EH (cell line): Measurements from ENCODE around the gene SFT2D3.

Source experiments
- DNase-seq: peaks from one replicate; pipeline ENCODE4 v3.0.0-alpha.2; 2015; ENCODE audit warnings: low read depth

Gene SFT2D3

DNA sequence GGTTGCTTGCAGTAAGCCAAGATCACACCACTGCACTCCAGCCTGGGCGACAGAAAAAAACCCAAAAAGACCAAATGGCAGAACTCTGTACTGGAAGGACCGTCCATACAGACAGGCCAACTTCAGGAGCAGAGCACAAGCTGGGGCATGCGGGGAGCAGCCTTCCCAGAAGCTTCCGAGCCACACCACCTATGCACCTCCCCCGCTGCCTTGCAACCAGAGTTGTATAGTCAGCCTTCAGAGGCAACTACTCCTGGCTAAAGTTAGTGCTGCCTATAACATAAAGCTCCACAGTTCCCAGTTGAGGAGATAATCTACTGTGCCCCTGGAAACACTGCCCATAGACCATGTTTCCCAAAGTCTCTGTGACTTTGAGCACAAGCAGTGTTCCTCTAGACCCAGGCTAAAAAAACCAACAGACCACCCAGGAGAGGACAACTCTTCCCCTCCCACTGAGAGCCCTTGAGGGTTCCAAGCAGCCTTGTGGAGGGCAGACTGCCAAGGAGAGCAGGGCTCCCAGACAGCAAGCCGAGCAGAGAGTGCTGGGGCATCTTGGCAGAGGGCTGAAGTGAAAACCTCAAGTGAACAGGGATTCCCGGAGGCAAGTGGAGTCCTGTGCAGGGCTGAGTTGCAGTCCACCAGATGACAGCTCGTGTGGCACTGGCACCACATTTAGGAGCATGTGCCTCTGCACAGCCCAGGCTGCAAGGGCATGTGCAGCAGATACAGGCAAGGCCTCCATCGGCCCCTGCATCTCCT lies 6.8 kb downstream of the SFT2D3 start:
- DNase-seq: peak; percentile 26

DNA sequence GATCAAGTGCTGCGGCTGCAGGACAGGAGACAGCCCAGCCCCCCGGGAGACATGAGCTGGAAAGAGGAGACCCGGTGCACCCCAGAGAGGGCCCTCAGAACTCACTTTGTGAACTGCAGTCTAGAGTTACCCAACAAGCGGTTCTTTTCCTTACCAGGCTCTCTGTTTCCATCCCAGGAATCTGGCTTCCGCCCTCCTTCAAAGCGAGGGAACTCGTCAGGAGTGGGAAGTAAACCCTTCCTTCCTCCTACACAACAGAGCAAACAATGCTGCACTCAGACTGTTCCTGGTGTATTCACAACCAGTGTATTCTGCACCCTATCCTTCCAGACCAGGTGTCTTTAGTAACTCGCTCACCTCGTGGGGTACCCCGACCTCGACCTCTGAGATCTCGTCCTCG lies 8.0 kb downstream of the SFT2D3 start:
- DNase-seq: no peak

DNA sequence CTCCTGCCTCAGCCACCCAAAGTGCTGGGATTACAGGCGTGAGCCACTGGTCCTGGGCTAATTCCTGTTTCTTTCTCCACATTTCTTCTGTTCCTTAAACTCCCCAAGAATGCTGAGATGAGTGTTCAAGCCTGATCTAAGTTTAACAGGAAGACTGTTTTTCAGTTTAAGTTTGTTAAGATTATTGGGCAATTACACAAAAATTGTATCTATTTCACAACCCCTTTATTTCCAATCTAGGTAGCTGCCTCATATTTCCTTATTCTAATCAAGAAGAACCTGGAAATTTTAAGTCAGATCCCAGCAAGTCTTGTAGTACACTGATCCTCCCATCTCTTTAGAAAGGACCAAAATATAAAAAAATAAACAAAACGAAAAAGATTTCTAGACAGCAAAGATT lies 11.7 kb downstream of the SFT2D3 start:
- DNase-seq: no peak

DNA sequence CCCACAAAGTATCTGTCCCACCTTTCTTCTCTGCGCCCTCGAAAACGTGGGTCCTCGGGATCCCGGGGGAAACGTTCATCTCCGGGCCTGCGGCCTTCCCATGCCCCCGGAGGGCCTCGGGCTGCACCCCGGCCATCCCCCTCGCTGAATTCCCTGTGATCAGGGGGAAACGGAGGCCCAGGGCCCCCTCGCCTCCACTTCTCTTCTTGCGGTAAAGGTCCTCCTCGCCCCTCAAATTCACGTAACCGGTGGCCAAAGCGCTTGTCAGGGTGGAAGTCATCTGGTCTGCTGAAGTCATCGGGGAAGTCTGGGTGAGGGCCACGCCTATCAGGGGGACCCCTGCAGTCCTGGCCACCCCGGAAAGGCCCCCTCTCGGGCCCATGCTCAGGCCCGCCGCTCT lies 12.3 kb downstream of the SFT2D3 start:
- DNase-seq: no peak

DNA sequence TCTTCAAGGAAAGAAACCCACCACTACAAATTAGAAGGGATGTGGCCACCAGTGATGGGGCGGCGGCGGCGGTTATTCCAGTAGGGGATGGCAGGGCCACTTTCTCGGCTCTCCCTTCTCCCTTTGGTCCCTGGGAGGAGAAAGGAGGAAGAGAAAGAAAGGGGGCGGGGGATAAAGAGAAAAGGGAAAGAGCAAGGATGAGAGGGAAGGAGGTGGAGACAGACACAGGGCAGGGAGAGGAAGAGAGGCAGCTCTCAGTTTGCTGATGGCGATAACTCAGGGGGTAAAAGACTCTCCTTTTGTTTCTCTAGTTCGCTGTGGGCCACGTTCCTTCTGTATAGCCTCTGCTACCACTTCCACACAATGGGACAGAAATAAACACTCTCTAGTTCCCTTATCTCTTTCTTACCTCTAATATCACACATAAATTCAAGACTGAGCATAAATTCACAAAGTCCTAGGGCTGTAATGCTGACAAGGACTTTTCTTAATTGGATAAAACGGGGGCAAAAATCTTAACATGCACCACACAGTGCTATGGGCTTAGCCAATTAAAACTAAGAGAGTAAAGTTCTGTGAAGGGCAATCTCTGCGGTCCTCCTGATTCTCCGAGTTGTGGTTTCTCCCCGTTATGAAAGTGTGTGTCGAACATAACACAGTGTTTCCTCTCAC lies 14.6 kb downstream of the SFT2D3 start:
- no peak for DNase-seq

DNA sequence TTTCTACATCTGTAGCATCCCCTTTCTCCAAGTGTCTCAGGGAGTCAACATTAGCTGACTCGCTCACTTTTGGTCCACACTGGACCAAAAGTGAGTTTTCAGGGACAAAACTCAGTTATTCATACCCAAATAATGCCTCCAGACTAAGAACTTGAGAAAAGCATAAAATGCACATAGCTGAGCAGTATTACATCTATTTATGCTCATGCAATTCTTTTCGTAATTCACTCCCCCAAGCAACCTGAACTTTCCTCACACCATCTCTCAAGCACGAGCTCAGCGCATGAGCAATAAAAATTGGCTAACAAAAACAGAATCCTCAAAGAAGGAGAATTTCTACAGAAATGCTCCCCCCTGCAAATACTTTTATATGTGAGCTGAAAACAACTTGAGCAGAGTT lies 17.0 kb downstream of the SFT2D3 start:
- no peak for DNase-seq

DNA sequence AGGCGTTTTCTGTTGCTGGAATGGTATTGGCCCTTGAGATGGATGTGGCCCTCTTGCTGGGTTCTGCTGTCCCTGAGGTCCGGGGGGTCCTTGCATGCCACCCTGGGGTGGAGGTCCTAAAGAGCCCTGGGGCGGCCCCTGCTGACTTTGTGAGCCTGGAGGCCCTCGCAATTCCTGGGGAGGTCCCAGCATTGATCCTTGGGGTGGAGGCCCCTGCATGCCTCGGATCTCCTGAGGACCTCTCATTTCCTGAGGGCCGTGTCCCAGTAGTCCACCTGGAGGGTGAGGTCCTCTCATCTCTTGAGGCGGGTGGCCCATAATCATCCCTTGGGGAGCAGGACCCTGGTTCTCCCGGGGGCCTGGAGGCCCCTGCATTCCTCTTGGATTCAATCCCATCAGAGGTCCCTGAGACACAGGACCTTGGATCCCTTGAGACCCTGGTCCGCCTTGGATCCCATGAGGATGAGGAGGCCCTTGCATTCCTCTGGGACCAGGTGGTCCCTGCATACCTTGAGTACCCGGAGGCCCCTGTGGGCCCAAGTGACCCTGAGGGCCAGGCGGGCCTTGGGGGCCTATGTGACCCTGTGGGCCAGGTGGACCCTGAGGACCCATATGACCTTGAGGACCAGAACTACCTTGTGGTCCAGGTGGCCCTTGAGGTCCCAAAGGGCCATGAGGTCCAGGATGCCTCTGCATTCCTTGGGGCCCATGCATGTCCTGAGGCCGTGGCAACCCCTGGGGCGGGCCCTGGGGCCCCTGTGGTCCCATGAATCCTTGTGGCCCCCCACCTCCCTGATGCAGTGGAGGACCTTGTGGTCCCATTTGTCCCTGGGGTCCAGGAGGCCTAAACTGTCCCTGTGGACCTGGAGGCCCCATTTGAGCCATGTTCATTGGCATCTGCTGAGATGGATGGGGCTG lies 18.3 kb downstream of the SFT2D3 start:
- no peak for DNase-seq

DNA sequence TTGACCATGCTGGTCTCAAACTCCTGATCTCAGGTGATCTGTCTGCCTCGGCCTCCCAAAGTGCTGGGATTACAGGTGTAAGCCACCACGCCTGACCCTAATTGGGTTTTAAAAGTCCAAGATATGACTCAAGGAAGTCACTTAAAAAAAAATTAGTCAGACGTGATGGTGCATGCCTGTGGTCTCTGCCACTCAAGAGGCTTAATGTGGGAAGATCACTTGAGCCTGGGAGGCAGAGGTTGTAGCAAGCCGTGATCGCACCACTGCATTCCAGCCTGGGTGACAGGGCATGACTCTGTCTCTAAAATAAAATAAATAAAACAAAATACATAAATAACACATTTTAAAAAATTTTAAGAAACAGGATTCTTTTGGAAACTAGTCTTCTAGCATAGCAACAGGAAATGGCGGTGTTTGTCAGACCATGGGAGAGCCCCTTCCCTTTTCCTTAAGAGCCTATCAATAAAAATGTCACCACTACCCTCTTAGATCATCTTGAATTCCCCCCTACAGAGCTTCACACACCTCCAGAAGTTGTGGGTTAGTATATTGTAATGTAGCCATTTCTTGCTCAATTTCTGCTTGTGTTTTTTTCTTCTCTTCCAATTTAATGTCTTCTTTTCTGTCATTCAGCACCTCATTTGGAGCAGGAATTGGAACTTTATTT lies 20.1 kb downstream of the SFT2D3 start:
- DNase-seq: peak; percentile 91

DNA sequence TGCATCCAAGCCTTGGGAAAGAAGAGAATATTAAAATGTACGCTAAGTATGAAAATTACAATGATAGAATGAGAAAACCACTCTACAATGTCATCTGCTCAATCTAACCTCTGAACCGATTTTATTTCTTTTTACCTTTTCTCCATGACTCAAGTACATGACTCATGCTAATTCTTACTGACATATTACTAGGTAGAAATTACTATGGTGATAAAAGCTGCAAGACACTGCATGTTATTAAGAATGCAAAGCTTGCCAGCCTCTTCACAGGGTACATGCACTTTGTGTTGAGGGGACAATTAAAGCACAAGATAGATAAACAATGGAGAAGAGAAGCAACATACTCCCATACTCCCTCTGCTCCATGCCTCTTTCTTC lies 20.7 kb downstream of the SFT2D3 start:
- peak; percentile 29 for DNase-seq

DNA sequence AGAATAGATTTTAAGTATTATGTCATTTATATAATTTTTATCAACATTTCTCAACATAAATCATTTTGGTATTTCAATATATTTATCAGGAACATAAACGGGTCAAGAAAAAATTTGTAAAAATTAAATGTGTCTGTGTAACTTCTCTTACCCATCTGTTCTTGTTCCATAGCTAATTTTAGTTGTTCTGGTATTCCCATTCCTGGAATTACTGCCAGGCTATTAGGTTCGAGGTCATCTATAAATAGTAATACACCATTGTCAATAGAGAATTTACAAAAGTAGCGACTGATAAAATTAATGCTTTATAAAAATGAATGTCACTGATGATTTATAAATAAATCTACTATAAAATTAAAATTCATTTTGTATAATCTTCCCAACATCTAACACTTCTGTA lies 21.5 kb downstream of the SFT2D3 start:
- DNase-seq: no peak

DNA sequence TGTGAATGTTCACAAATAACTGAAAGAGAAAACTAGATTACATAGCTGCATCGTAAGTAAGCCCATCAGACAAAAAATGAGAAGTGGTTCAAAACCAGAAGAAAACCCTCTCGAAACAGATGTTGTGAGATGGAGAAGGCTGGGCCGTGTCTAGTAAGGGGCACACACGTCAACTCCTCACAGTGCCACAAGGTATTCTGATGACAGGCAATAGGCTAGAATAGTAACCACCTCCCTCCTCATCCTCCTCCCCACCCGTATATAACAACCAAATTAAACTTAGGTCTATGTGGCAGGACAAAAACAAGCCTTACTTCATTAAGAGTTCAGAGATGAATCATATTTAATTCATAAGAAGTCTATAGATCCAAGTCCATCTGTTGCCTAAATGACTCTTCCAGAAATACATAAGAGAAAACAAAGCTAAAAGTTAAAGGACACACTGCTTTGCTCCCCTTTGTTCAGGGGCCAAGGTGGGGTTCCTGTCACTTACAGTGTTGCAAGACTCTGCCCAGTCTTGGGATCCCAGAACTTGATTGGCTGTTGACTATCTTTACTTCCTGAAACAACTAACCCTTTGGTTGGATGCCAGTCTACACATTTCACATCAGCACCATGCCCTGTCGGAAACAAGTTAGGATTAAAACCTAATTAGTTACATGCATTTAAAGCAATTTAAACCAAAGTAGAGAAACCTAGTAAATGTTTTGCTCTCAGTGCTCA lies 25.0 kb downstream of the SFT2D3 start:
- DNase-seq: no peak

DNA sequence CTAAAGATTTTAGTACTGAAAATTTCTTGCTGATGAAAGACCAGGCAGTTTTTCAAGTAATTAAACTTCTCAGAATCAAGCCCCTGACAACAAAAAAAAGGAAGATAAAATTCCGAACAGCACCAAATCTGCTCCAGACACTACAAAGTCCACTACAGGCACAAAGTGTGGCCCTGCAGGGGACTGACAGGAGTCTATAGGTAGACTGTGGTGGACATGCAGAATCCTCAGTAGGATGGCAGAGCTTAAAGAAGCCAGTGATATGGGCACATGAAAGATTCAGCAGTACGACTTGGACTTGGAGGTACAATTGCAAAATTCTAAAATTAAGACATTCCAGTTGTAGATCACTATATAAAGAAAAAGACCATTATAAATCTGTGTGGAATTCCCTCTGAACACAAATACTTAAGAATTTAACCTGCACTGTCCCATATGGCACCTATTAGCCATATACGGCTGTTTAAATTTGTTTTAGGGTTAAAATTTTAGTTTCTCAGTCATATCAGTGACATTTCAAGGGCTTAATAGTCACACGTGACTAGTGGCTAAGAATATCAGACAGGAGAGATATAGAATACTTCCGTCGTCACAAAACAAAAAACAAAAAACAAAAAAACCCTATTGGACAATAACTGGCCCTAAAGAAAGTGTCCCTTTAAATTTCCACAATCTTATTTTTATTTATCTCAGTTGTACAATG lies 32.0 kb downstream of the SFT2D3 start:
- no peak for DNase-seq

DNA sequence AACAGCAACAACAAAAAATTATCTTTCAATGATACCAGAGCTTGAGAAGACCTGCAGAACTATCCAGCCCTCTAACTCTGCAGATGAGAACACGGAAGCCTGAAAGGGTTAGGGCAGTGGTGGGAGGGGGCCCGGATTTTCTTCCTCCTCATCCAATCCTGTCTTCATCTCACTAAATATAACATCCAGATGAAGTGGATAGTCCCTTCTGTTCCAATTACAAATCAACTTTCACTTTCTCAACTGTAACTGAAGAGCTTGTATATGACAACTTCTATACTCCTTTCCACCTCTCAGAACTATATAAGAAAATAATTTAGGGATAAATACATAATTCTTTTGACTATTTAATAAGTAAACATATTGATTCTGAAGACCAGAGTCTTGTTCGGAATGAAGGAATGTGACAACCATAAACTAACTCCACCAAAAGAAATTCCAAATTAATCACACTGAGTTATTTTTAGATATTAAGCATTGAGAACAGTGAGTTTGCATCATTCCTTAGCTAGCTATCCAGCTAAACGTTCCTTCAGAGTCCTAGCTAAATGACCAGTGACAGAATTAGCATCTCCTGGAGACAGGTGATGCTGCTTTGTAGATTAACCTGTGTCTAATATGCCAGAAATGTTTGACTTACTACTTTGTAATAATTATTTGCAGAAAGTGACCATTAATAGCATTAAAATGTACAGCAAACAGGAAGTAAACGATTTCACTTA lies 32.7 kb downstream of the SFT2D3 start:
- peak; percentile 66 for DNase-seq

DNA sequence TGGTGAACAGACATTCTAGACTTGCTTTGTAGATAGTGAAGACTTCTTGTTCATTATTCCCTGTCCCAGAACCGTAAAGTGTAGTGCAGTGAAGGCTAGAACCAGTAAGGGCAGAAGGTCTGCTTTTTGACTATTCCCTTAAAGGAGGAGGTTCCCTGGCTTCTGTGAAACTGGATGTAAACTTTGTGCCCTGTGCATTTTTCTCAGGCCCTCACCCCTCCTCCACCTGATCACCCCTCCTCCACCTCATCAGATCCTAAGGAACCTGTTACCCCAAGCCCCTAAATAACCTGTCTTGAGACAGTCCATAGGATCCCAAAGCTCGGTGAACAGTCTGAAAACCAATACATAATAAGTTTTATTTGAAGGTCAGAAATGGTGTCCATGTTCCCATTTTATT lies 33.7 kb downstream of the SFT2D3 start:
- no peak for DNase-seq

DNA sequence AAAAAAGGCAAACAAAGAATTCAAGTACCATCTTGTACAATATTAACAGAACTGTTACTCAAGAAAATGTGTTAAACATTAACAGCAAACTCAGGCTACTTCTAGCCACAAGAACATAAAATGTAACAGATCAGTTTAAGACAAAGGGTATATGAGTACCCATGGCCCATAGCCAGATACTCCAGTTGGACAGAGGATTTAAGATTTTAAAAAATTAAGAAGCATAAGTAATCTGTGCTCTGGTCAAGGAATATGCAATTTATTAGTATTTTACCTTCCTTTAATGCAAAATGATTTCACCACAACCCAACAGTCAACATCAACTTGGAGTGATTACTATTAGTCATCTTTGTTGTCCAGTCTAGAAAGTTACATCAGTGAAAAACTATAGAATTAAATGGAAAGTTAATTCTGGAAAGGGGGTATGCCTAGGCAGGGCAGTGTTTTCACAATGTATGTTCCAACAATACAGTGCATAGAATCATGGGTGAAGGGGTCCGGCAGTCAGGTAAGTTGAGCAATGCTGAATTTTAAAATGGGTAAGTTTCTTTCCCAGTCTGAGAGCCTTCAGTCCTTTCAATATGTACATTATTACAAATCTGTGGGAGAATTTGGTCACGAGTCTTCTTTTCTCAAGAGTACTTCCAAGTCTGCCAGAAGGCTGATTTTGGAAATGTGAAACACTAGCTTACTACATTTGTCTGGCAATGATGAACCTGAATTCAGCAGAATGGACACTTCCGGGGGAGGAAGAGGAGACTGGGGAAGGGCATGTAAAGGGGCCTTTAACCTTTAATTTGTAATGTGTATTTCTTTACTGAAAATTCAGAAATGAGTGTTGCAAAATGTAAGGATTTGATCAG lies 34.5 kb downstream of the SFT2D3 start:
- no peak for DNase-seq

DNA sequence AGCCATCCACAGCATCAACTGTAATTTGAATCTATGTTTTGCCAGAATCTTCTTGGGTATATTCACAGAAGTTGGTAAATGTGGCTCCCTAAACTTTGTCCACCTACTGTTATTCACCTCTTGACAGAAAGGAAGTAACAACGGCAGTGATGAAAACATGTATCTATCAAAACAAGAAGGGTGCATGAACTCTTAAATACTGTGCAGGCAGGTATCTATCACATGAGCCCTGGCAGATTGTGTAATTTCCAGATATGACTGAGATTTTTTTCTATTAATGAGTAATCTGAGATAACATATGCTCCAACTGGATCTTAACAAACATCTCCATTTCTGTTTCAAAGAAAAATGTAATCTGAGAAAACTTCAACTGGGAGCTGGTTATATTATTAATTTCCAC lies 36.6 kb downstream of the SFT2D3 start:
- DNase-seq: no peak

DNA sequence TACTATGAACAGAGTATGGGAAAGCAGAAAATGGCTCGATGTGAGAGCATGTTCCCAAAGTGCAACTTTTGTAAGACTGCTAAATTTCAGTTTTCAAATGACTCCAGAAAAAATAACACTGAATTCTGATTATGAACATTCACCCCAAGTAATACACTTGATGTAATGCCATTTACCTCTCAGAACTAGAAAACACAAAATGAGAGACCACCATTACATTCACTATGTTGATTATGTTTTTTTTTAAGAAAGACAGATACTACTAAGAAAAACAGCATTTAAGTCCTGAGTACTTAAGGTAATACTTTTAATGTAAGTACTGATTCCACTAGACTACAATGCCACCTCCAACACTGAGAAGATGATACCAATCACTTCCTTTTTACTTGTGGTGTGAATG lies 38.5 kb downstream of the SFT2D3 start:
- no peak for DNase-seq

DNA sequence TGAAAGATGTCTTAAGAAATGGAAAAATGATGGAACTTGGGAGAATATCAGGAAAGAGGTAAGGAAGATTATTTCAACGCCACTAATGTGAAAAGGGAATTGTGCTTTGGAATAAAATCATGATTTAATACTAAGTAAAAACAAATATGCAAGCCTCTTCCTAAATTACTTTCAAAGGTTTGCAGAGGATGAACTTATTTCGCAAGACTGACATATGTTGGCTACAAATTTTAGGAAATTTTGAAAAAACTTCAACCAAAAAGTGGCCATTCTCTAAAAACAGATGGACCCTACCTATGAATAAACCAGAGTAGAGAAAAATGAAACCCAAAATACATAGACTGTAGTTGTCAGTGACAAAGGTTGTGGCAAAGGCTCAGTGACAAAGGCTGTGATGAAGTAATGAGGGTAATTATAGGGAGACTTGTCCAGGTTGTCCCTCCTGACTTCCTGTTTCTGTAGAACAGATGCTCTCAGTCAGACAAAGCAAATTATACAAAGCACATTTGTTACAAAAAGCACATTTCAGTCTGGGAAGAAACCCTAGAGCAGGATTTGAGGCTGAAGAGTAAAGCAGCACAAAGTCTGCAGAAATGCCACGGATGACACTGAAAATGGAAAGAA lies 39.5 kb downstream of the SFT2D3 start:
- no peak for DNase-seq

DNA sequence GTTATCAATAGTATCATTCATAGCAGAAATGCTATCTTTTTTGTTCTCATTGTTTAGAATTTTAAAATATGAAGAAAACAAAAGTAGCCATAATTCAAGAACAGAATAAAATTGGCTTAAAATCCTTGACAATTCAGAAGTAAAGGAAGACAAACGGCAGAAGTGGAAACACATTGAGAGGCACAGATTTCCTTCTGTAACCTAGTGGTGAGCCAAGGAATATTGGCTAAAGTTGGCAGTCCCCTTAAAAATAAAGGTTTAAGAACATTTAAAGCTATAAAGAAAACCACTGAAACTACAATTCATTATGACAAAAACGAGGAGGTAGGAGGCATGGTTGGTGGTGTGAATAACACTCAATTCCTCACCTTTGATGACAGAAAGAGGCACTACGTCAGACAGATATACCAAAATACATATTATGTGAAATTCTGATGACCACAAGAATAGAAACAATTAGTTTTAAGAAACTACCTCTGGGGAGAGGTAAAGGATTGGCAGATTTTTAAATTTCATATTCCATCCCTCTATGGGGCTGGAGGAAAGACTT lies 42.3 kb downstream of the SFT2D3 start:
- DNase-seq: no peak
